ENCODE measurements around the gene KLRC2. TPM values are rescaled to one million over a fixed set of nuclear protein-coding genes. Genes with fewer than 3 reads are reported as not detected.
"Not testable (repeated sequence)": the region's sequence is repeated elsewhere in the genome, so short reads cannot be mapped to it uniquely, and the experiment has no call there.

KLRC2 gene
- polyA plus RNA-seq (2013, experiment 1 of 2), result not detected
- polyA plus RNA-seq (2013, experiment 2 of 2), result not detected

GRCh38 chr12:10435816-10436215, at the start of gene KLRC2:
Gene KLRC2 (minus strand): TSS chr12:10436010. CDS start chr12:10435986, 24 bp downstream.
- not testable (repeated sequence) for H3K9me3 ChIP-seq (ENCODE audit: insufficient read depth, low read depth, low read length); H3K9ac ChIP-seq (ENCODE audit: low read depth, low read length); H3K36me3 ChIP-seq (ENCODE audit: insufficient read depth, low read length); H3K4me3 ChIP-seq (ENCODE audit: low read length); H3K4me1 ChIP-seq (ENCODE audit: insufficient read depth, low read length); H3K27me3 ChIP-seq (ENCODE audit: insufficient read depth, low read length); H3K27ac ChIP-seq (ENCODE audit: low read depth, low read length)
- WGBS, result 83% methylated on average over 2 of the region's 3 CpGs

GRCh38 chr12:10481901-10482300, 46.1 kb upstream of the KLRC2 start:
- not testable (repeated sequence) for H3K27me3 ChIP-seq (ENCODE audit: insufficient read depth, low read length); H3K27ac ChIP-seq (ENCODE audit: low read depth, low read length); H3K36me3 ChIP-seq (ENCODE audit: insufficient read depth, low read length); H3K4me1 ChIP-seq (ENCODE audit: insufficient read depth, low read length); H3K4me3 ChIP-seq (ENCODE audit: low read length); H3K9ac ChIP-seq (ENCODE audit: low read depth, low read length)
- H3K9me3 ChIP-seq (ENCODE audit: insufficient read depth, low read depth, low read length), result peaks cover 13% of the 10 kb centered on the region
- WGBS, result 82% methylated on average over 2 of the region's 2 CpGs

- not testable (repeated sequence) for H3K9ac ChIP-seq (ENCODE audit: low read depth, low read length); H3K36me3 ChIP-seq (ENCODE audit: insufficient read depth, low read length); H3K9me3 ChIP-seq (ENCODE audit: insufficient read depth, low read depth, low read length); H3K4me3 ChIP-seq (ENCODE audit: low read length); H3K27ac ChIP-seq (ENCODE audit: low read depth, low read length); H3K4me1 ChIP-seq (ENCODE audit: insufficient read depth, low read length); H3K27me3 ChIP-seq (ENCODE audit: insufficient read depth, low read length)
- WGBS, result 92% methylated on average over 5 of the region's 5 CpGs
These were observed 37.0 kb upstream of the KLRC2 start for GRCh38 chr12:10472808-10473207.

GRCh38 chr12:10469701-10470100, 33.9 kb upstream of the KLRC2 start:
- Histone ChIP-seq H3K36me3 (ENCODE audit: insufficient read depth, low read length) (no peaks in the 10 kb centered on the region), H3K27me3 (ENCODE audit: insufficient read depth, low read length) (no peaks in the 10 kb centered on the region), H3K4me3 (ENCODE audit: low read length) (no peak overlapping the region), H3K9me3 (ENCODE audit: insufficient read depth, low read depth, low read length) (no peaks in the 10 kb centered on the region), H3K9ac (ENCODE audit: low read depth, low read length) (no peak overlapping the region), H3K4me1 (ENCODE audit: insufficient read depth, low read length) (no peaks in the 10 kb centered on the region), H3K27ac (ENCODE audit: low read depth, low read length) (no peak overlapping the region)
- WGBS, result no CpG with 5 or more reads among the region's 1 CpG

GRCh38 chr12:10466311-10466710, 30.5 kb upstream of the KLRC2 start:
- no peaks in the 10 kb centered on the region for H3K36me3 ChIP-seq (ENCODE audit: insufficient read depth, low read length)
- H3K9ac ChIP-seq (ENCODE audit: low read depth, low read length), result no peak overlapping the region
- 93% methylated on average over 4 of the region's 4 CpGs for WGBS
- H3K27me3 ChIP-seq (ENCODE audit: insufficient read depth, low read length), result no peaks in the 10 kb centered on the region
- no peaks in the 10 kb centered on the region for H3K9me3 ChIP-seq (ENCODE audit: insufficient read depth, low read depth, low read length)
- H3K4me1 ChIP-seq (ENCODE audit: insufficient read depth, low read length), result no peaks in the 10 kb centered on the region
- H3K4me3 ChIP-seq (ENCODE audit: low read length), result no peak overlapping the region
- H3K27ac ChIP-seq (ENCODE audit: low read depth, low read length), result no peak overlapping the region

GRCh38 chr12:10457760-10458159, 21.9 kb upstream of the KLRC2 start:
- Histone ChIP-seq H3K4me3 (ENCODE audit: low read length) (no peak overlapping the region), H3K9me3 (ENCODE audit: insufficient read depth, low read depth, low read length) (peaks cover 7% of the 10 kb centered on the region; the same call in 1 of the 2 replicates), H3K36me3 (ENCODE audit: insufficient read depth, low read length) (no peaks in the 10 kb centered on the region), H3K9ac (ENCODE audit: low read depth, low read length) (peak overlapping the region; percentile 45; the same call in 1 of the 2 replicates), H3K4me1 (ENCODE audit: insufficient read depth, low read length) (peaks cover 7% of the 10 kb centered on the region; the same call in 1 of the 2 replicates), H3K27me3 (ENCODE audit: insufficient read depth, low read length) (no peaks in the 10 kb centered on the region), H3K27ac (ENCODE audit: low read depth, low read length) (peak overlapping the region; percentile 28)
- WGBS, result 84% methylated on average over 3 of the region's 3 CpGs

- Histone ChIP-seq H3K36me3 (ENCODE audit: insufficient read depth, low read length) (no peaks in the 10 kb centered on the region), H3K4me1 (ENCODE audit: insufficient read depth, low read length) (peaks cover 7% of the 10 kb centered on the region; the same call in 1 of the 2 replicates), H3K9ac (ENCODE audit: low read depth, low read length) (no peak overlapping the region), H3K27me3 (ENCODE audit: insufficient read depth, low read length) (no peaks in the 10 kb centered on the region), H3K9me3 (ENCODE audit: insufficient read depth, low read depth, low read length) (peaks cover 7% of the 10 kb centered on the region; the same call in 1 of the 2 replicates), H3K27ac (ENCODE audit: low read depth, low read length) (no peak overlapping the region), H3K4me3 (ENCODE audit: low read length) (no peak overlapping the region)
- WGBS, result 86% methylated on average over 1 of the region's 2 CpGs
These were observed 21.0 kb upstream of the KLRC2 start for GRCh38 chr12:10456856-10457255.

GRCh38 chr12:10455766-10456165, 20.0 kb upstream of the KLRC2 start:
- H3K9ac ChIP-seq (ENCODE audit: low read depth, low read length), result no peak overlapping the region
- peaks cover 7% of the 10 kb centered on the region; the same call in 1 of the 2 replicates for H3K4me1 ChIP-seq (ENCODE audit: insufficient read depth, low read length)
- peaks cover 7% of the 10 kb centered on the region; the same call in 1 of the 2 replicates for H3K9me3 ChIP-seq (ENCODE audit: insufficient read depth, low read depth, low read length)
- H3K27ac ChIP-seq (ENCODE audit: low read depth, low read length), result no peak overlapping the region
- no peaks in the 10 kb centered on the region for H3K27me3 ChIP-seq (ENCODE audit: insufficient read depth, low read length)
- 100% methylated on average over 1 of the region's 1 CpG for WGBS
- no peak overlapping the region for H3K4me3 ChIP-seq (ENCODE audit: low read length)
- H3K36me3 ChIP-seq (ENCODE audit: insufficient read depth, low read length), result no peaks in the 10 kb centered on the region

GRCh38 chr12:10454531-10454930, 18.7 kb upstream of the KLRC2 start:
- Histone ChIP-seq H3K9ac (ENCODE audit: low read depth, low read length) (no peak overlapping the region), H3K36me3 (ENCODE audit: insufficient read depth, low read length) (no peaks in the 10 kb centered on the region), H3K4me1 (ENCODE audit: insufficient read depth, low read length) (peaks cover 7% of the 10 kb centered on the region; the same call in 1 of the 2 replicates), H3K27ac (ENCODE audit: low read depth, low read length) (no peak overlapping the region), H3K9me3 (ENCODE audit: insufficient read depth, low read depth, low read length) (peaks cover 7% of the 10 kb centered on the region; the same call in 1 of the 2 replicates), H3K27me3 (ENCODE audit: insufficient read depth, low read length) (no peaks in the 10 kb centered on the region), H3K4me3 (ENCODE audit: low read length) (no peak overlapping the region)
- 95% methylated on average over 1 of the region's 1 CpG for WGBS

GRCh38 chr12:10453156-10453555, 17.3 kb upstream of the KLRC2 start, which contains the start of gene KLRC1:
Gene KLRC1 (minus strand): TSS chr12:10453377. CDS start chr12:10451156, 2,221 bp downstream.
- Histone ChIP-seq H3K4me1 (ENCODE audit: insufficient read depth, low read length) (peaks cover 7% of the 10 kb centered on the region; the same call in 1 of the 2 replicates), H3K27ac (ENCODE audit: low read depth, low read length) (no peak within 1 kb of the TSS), H3K4me3 (ENCODE audit: low read length) (no peak within 1 kb of the TSS), H3K9me3 (ENCODE audit: insufficient read depth, low read depth, low read length) (peaks cover 4% of the 10 kb centered on the region; the same call in 1 of the 2 replicates), H3K9ac (ENCODE audit: low read depth, low read length) (no peak within 1 kb of the TSS), H3K27me3 (ENCODE audit: insufficient read depth, low read length) (no peaks in the 10 kb centered on the region), H3K36me3 (ENCODE audit: insufficient read depth, low read length) (no peaks in the 10 kb centered on the region)
- 80% methylated on average over 2 of the region's 2 CpGs for WGBS

- H3K9me3 ChIP-seq (ENCODE audit: insufficient read depth, low read depth, low read length), result no peaks in the 10 kb centered on the region
- no peak overlapping the region for H3K9ac ChIP-seq (ENCODE audit: low read depth, low read length)
- no peak overlapping the region for H3K4me3 ChIP-seq (ENCODE audit: low read length)
- H3K4me1 ChIP-seq (ENCODE audit: insufficient read depth, low read length), result no peaks in the 10 kb centered on the region
- no peak overlapping the region for H3K27ac ChIP-seq (ENCODE audit: low read depth, low read length)
- 95% methylated on average over 4 of the region's 4 CpGs for WGBS
- no peaks in the 10 kb centered on the region for H3K27me3 ChIP-seq (ENCODE audit: insufficient read depth, low read length)
- H3K36me3 ChIP-seq (ENCODE audit: insufficient read depth, low read length), result no peaks in the 10 kb centered on the region
These were observed 12.4 kb upstream of the KLRC2 start for GRCh38 chr12:10448236-10448635.

- H3K27ac ChIP-seq (ENCODE audit: low read depth, low read length); H3K9ac ChIP-seq (ENCODE audit: low read depth, low read length); H3K27me3 ChIP-seq (ENCODE audit: insufficient read depth, low read length); H3K4me3 ChIP-seq (ENCODE audit: low read length); H3K36me3 ChIP-seq (ENCODE audit: insufficient read depth, low read length); H3K4me1 ChIP-seq (ENCODE audit: insufficient read depth, low read length); H3K9me3 ChIP-seq (ENCODE audit: insufficient read depth, low read depth, low read length): not testable (repeated sequence)
- WGBS, result 93% methylated on average over 3 of the region's 5 CpGs
These were observed 10.2 kb upstream of the KLRC2 start for GRCh38 chr12:10446052-10446451.
